ENCODE measurements around the gene MSI2. TPM values are rescaled to one million over a fixed set of nuclear protein-coding genes. Genes with fewer than 3 reads are reported as not detected.

MSI2 gene
- total and polyA plus RNA-seq, 2 experiments from 2014 or later: 15.7 to 76.4 TPM

DNA sequence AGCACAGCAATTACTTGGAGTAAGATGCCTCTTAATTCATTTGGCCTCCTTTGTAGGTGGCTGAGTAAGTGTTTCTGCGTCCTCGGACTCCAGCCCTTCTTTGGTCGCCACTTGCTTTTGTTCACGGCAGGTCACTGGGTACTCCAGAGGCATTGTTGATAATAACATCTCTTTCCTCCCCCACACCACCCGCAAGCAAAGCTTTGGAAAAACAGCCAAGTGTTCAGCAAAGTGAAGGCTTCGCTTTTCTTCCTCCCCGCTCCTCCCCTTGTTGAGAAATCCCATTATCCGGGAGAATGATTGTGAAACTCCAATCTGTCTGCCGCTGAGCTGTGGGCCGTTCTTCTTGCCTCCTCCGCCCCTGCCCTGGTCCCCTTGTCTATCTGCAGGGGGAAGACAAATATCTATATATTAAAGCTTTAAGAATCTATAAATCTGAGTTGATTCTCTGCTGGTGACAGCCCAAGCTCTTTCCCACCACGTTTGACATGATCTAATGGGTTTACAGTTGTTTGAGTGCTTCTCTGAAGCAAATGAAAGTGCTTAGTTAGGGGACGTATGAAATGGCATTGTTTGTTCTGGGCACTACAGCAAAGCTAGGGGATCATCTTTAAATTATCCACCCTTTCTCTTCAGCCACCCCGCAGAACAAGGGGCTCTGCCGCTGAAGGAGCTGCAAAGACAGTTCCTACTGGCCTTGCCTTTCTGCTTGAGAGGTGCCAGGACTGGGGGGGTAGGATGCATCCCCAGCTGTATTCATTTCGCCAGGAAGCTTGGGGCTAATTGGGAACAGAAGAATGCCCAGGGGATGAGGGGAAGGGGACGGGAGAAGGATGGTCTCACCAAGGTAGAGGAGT lies 321.7 kb downstream of the MSI2 start:
- Histone ChIP-seq H3K36me3 (no peaks in the 10 kb centered on the region), H3K9me3 (ENCODE audit: low read depth) (no peaks in the 10 kb centered on the region), H3K27me3 (no peaks in the 10 kb centered on the region), H3K4me3 (no peak overlapping the region), H3K27ac (no peak overlapping the region), H3K4me1 (ENCODE audit: low read depth) (peaks cover 10% of the 10 kb centered on the region)
- TF ChIP-seq, protein P1, sequence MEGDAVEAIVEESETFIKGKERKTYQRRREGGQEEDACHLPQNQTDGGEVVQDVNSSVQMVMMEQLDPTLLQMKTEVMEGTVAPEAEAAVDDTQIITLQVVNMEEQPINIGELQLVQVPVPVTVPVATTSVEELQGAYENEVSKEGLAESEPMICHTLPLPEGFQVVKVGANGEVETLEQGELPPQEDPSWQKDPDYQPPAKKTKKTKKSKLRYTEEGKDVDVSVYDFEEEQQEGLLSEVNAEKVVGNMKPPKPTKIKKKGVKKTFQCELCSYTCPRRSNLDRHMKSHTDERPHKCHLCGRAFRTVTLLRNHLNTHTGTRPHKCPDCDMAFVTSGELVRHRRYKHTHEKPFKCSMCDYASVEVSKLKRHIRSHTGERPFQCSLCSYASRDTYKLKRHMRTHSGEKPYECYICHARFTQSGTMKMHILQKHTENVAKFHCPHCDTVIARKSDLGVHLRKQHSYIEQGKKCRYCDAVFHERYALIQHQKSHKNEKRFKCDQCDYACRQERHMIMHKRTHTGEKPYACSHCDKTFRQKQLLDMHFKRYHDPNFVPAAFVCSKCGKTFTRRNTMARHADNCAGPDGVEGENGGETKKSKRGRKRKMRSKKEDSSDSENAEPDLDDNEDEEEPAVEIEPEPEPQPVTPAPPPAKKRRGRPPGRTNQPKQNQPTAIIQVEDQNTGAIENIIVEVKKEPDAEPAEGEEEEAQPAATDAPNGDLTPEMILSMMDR (IDR thresholded peaks at IDR 0.05; ENCODE audit: low read depth, low read length): no peak
- peak in 1 of 2 donors; percentile 93 for DNase-seq (ENCODE audit: low read depth in 1 of 2, low spot score in 1 of 2)

- Histone ChIP-seq H3K27me3 (no peaks in the 10 kb centered on the region), H3K36me3 (no peaks in the 10 kb centered on the region), H3K9me3 (ENCODE audit: low read depth) (no peaks in the 10 kb centered on the region), H3K4me3 (no peak overlapping the region), H3K27ac (no peak overlapping the region), H3K4me1 (ENCODE audit: low read depth) (peaks cover 10% of the 10 kb centered on the region)
- TF ChIP-seq, protein P1 (IDR thresholded peaks at IDR 0.05; ENCODE audit: low read depth, low read length): no peak
- peak in 1 of 2 donors; percentile 70 for DNase-seq (ENCODE audit: low read depth in 1 of 2, low spot score in 1 of 2)
These were observed 322.4 kb downstream of the MSI2 start for GRCh38 chr17:57578608-57579225.

DNA sequence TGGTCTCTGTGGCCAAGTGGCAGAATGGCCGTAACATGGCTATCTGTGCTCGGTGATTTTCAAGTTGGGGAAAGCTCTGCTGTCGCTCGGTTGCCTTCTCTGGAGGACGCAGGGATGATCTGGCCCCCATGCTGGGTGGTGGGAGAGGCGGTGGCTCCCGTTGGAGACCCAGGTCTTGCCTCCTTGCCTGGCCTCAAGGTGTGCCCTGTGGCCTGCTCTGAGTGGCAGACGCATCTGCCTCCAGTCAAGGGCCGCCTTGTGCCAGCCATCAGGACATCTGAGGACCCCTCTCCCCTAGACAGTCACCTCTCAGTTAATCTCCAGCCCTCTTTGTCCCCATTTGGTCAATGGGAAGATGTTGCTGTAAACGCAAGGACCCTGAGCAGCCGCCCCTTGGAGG lies 322.9 kb downstream of the MSI2 start:
- Histone ChIP-seq H3K4me1 (ENCODE audit: low read depth) (peaks cover 10% of the 10 kb centered on the region), H3K4me3 (no peak overlapping the region), H3K27ac (no peak overlapping the region), H3K27me3 (no peaks in the 10 kb centered on the region), H3K9me3 (ENCODE audit: low read depth) (no peaks in the 10 kb centered on the region), H3K36me3 (no peaks in the 10 kb centered on the region)
- DNase-seq (ENCODE audit: low read depth in 1 of 2, low spot score in 1 of 2): no peak
- TF ChIP-seq, protein P1 (IDR thresholded peaks at IDR 0.05; ENCODE audit: low read depth, low read length): no peak

DNA sequence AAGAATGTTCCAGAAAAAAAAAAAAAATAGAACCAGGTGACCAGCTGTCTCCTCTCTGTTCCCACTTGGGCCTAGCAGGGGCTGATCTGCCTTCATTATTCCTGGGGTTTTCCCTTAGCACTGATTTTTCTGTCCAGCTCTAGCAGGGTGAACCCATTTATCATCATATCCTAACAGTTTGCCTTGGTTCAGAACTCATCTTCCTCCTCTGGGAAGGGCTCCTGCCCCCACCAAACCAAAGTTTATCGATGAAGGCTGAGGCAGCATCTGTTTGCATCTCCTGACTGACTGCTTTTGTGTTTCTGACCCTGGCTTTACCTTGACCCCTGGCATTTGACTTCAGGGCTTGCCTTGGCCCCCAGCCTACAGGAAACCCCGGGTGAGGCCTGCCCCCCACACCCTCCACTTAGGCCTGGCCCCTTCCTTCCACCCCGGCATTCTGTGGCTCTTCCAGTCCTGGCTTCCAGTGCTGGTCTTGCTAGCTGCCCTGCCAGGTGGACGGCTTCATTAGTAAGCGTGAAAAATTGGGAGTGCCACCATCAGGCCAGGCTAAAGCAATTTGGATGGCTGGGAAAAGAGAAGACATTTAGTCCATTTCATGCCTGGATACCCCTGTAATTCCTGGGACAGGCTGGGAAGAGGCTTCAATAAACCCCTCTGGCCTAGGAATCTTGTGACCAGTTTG lies 323.9 kb downstream of the MSI2 start:
- no peak for DNase-seq (ENCODE audit: low read depth in 1 of 2, low spot score in 1 of 2)
- Histone ChIP-seq H3K4me3 (no peak overlapping the region), H3K4me1 (ENCODE audit: low read depth) (peaks cover 10% of the 10 kb centered on the region), H3K9me3 (ENCODE audit: low read depth) (no peaks in the 10 kb centered on the region), H3K27ac (no peak overlapping the region), H3K27me3 (no peaks in the 10 kb centered on the region), H3K36me3 (no peaks in the 10 kb centered on the region)
- TF ChIP-seq, protein P1 (IDR thresholded peaks at IDR 0.05; ENCODE audit: low read depth, low read length): no peak

DNA sequence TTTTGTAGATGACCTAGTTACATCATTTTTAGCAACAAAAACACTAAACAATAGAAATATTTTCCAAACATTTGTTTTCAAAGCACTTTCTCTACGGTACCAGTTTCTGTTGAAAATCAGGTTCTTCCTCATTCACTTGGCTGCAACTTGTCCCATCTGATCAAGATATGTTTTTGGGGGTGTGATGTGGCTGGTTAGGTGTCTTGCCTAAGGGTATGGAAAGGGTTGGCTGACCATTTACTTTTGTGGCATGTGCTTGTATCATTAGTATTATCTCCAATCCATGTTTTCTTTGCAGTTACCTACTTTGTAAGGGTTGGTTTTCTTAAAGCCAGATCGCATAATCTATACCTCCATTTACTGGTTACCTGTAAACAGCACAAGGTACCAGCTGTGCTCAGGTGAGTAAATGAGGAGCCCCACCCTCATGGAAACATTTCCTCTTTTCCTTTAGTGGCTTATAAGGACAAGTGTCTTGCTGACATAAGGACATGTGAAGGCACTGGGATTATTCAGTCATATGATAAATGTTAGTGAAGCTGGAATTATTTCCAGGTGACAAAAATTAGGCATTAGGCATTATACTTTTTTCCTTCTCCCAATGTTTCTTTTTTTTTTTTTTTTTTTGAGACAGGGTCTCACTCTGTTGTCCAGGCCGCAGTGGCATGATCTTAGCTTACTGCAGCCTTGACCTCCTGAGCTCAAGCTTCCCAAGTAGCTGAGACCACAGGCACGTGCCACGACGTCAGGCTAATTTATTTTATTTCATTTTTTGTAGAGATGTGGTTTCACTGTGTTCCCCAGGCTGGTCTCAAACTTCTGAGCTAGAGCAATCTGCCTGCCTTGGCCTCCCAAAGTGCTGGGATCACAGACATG lies 326.8 kb downstream of the MSI2 start:
- H3K4me3 ChIP-seq: no peak overlapping the region
- peaks cover 6% of the 10 kb centered on the region for H3K4me1 ChIP-seq (ENCODE audit: low read depth)
- no peaks in the 10 kb centered on the region for H3K36me3 ChIP-seq
- H3K9me3 ChIP-seq (ENCODE audit: low read depth): no peaks in the 10 kb centered on the region
- TF ChIP-seq, protein P1 (IDR thresholded peaks at IDR 0.05; ENCODE audit: low read depth, low read length): no peak
- H3K27me3 ChIP-seq: no peaks in the 10 kb centered on the region
- DNase-seq (ENCODE audit: low read depth in 1 of 2, low spot score in 1 of 2): no peak
- H3K27ac ChIP-seq: no peak overlapping the region
